GM19240 (cell line): ENCODE measurements around the gene THSD8.

Source experiments
- DNase-seq: peaks from one replicate; pipeline ENCODE4 v3.0.0; 2011; ENCODE audit warnings: low spot score; ENCODE audit not compliant: insufficient read length

The THSD8 gene

GRCh38 chr19:12801466-12802266 is at the start of gene THSD8, which contains the start of gene PRDX2:
TSS of gene THSD8 (plus strand) at chr19:12802069. CDS start at chr19:12802072, 3 bp downstream.
TSS of gene PRDX2 (minus strand) at chr19:12801800. CDS start at chr19:12801261, 539 bp downstream.
- no peak for DNase-seq

- no peak for DNase-seq
Observed at GRCh38 chr19:12754465-12755196, 47.2 kb upstream of the THSD8 start.

- DNase-seq = no peak
Observed at GRCh38 chr19:12756150-12756883, 45.6 kb upstream of the THSD8 start.

- peak; percentile 75 for DNase-seq
Observed at GRCh38 chr19:12757544-12758274, 44.2 kb upstream of the THSD8 start.

GRCh38 chr19:12759686-12760085 is 42.2 kb upstream of the THSD8 start:
- DNase-seq = no peak

GRCh38 chr19:12763100-12763499 is 38.8 kb upstream of the THSD8 start:
- no peak for DNase-seq

GRCh38 chr19:12764698-12765097 is 37.2 kb upstream of the THSD8 start:
- DNase-seq = no peak

- peak; percentile 84 for DNase-seq
Observed at GRCh38 chr19:12766051-12766521, 35.8 kb upstream of the THSD8 start.

- DNase-seq = no peak
Observed at GRCh38 chr19:12767150-12767549, 34.7 kb upstream of the THSD8 start.

- no peak for DNase-seq
Observed at GRCh38 chr19:12767666-12768065, 34.2 kb upstream of the THSD8 start.

GRCh38 chr19:12769689-12770088 is 32.2 kb upstream of the THSD8 start:
- DNase-seq = no peak

GRCh38 chr19:12770922-12771321 is 30.9 kb upstream of the THSD8 start:
- no peak for DNase-seq

GRCh38 chr19:12772323-12772722 is 29.5 kb upstream of the THSD8 start:
- no peak for DNase-seq

- no peak for DNase-seq
Observed at GRCh38 chr19:12773571-12773970, 28.3 kb upstream of the THSD8 start.

GRCh38 chr19:12774588-12775555 is 27.0 kb upstream of the THSD8 start, which contains the start of gene HOOK2:
TSS of gene HOOK2 (minus strand) at chr19:12775552. CDS start at chr19:12775449, 103 bp downstream.
- DNase-seq = no peak

GRCh38 chr19:12777217-12778016 is 24.5 kb upstream of the THSD8 start:
- DNase-seq = peak; percentile 68

- no peak for DNase-seq
Observed at GRCh38 chr19:12778017-12778904, 23.6 kb upstream of the THSD8 start.

GRCh38 chr19:12778905-12779161 is 23.0 kb upstream of the THSD8 start:
- DNase-seq = no peak
